GM04503 (cell line): ENCODE results near the gene SECISBP2.
"Not testable (repeated sequence)": the region's sequence is repeated elsewhere in the genome, so short reads cannot be mapped to it uniquely, and the experiment has no call there.

Experiments used
- DNase-seq: peaks from one replicate; pipeline ENCODE4 v3.0.0-alpha.2; 2012; ENCODE audit warnings: low read depth

Gene SECISBP2, protein sequence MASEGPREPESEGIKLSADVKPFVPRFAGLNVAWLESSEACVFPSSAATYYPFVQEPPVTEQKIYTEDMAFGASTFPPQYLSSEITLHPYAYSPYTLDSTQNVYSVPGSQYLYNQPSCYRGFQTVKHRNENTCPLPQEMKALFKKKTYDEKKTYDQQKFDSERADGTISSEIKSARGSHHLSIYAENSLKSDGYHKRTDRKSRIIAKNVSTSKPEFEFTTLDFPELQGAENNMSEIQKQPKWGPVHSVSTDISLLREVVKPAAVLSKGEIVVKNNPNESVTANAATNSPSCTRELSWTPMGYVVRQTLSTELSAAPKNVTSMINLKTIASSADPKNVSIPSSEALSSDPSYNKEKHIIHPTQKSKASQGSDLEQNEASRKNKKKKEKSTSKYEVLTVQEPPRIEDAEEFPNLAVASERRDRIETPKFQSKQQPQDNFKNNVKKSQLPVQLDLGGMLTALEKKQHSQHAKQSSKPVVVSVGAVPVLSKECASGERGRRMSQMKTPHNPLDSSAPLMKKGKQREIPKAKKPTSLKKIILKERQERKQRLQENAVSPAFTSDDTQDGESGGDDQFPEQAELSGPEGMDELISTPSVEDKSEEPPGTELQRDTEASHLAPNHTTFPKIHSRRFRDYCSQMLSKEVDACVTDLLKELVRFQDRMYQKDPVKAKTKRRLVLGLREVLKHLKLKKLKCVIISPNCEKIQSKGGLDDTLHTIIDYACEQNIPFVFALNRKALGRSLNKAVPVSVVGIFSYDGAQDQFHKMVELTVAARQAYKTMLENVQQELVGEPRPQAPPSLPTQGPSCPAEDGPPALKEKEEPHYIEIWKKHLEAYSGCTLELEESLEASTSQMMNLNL

DNA sequence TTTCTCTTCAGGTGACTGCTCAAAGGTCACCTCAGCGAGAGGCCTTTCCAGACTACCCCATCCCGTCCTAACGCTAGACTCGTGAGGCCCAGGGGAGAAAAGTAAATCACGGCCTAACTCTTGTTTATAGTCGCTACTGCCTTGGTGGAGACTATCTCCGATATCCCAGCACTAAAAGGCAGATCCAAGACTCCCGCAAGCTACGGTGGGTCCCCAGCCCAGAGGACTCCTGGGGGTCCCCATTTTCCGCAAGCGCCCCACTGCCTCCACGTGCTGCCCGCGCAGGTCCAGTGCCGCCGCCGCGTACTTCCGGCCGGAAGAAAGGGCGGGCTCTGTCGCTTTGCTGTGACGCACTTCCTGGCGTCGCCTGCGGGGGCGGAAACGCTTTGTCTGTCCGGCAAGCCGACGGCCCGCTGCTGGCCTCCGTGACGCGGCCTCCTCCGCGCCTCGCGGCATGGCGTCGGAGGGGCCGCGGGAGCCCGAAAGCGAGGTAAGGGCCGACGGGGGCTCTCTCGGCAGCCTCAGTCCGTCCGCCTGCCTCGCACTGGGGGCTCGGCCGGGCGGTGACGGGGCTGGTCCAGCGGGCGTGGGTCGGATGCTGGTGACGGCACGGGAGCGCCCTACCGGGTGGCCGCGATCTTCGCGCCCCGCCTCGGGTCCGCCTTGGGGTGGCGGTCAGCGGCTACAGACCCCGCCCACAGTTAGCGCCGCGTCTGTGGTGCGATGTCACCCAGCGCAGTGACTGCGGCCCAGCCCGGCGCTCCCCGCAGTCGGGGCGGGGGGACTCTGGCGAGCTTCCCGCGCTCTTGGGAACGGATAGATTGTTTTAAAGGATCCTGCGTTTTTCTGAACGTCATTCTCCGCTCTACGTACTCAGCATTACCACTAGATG, at the start of gene SECISBP2:
Gene SECISBP2 (plus strand): TSS at position 378 of the 892 bp plus-strand sequence. CDS start 77 bp downstream, at position 455.
- DNase-seq = peak; percentile 84

DNA sequence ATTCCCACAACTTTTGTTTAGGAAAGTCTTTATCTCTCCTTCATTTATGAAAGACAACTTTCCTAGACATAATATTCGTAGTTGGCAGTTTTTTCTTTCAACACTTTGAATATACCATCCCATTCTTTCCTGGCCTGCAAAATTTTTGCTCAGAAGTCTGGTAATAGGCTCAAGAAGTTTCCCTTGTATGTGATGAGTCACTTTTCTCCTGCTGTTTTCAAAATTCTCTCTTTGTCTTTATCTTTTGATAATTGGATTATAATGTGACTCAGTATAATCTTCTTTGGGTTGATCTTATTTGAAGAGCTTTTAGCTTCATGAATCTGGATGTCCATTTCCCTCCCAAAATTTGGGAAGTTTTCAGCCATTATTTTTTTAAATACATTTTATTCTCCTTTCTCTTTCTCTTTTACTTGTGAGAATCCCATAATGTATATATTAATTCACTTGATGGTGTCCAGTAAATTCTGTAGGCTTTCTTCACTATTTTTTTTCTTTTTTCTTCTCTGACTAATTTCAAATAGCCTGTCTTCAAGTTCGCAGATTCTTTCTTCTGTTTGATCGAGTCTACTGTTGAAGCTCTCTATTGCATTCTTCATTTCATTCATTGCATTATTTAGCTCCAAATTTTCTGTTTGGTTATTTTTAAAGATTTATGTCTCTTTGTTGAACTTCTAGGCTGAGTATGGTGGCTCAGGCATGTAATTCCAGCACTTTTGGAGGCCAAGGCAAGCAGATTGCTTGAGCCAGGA, 44.6 kb upstream of the SECISBP2 start:
- no peak for DNase-seq

DNA sequence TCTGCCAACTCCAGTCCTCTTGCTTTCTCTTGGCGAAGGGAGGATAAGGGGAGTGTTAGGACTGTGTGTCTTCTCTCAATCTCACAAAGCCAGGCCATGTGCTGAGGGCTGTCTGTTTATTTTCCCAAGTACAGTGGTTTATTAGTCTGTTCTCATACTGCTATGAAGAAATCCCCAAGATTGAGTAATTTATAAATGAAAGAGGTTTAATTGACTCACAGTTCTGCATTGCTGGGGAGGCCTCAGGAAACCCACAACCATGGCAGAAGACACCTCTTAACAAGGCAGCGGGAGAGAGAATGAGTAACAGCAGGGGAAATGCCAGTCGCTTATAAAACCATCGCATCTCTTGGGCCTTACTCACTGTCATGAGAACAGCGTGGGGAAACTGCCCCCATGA, 43.5 kb upstream of the SECISBP2 start:
- peak; percentile 96 for DNase-seq

DNA sequence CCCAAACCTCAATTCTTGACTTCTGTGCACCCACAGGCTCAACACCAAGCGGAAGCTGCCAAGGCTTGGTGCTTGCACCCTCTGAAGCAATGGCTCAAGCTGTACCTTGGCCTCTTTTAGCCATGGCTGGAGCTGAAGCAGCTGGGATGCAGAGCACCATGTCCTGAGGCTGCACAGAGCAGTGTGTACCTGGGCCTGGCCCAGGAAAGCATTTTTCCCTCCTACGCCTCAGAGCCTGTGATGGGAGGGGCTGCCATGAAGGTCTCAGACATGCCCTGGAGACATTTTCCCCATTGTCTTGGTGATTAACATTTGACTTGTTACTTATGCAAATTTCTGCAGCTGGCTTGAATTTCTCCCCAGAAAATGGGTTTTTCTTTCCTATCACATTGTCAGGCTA, 42.3 kb upstream of the SECISBP2 start:
- DNase-seq = not testable (repeated sequence)

DNA sequence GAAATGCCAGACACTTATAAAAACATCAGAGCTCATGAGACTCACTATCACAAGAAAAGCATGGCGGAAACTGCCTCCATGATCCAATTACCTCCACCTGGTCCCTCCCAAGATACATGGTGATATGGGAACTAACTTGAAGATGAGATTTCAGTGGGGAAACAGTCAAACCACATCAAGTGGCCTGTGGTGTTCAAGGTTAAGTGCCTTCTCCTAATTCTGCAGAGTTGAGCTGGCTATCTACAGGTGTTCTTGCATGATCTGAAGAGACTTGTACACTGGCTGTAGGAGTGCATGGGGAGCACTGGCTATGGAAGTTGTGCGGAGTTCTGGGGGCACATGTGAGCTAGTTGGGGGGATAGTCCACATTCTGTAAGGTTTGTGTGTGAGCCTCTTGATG, 41.3 kb upstream of the SECISBP2 start:
- DNase-seq = no peak

DNA sequence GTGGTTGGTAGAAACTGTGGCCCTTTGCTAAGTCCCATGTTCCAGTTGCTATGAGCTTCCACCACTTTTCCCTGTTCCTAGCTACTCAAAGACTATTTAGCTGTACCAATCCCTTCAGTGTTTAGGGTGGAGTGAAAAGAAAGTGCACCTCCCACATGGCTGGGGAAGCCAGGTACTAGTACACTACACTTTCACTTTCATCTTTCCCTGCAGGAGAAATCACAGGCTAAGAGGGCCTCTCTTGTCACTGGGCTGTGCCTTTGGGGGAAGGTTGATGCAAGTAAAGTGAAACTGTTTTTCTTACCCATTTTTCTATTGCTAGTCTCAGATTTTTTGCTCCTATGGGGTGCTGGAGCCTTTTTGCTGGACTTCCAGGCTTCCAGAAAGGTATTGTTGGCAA, 40.8 kb upstream of the SECISBP2 start:
- no peak for DNase-seq

DNA sequence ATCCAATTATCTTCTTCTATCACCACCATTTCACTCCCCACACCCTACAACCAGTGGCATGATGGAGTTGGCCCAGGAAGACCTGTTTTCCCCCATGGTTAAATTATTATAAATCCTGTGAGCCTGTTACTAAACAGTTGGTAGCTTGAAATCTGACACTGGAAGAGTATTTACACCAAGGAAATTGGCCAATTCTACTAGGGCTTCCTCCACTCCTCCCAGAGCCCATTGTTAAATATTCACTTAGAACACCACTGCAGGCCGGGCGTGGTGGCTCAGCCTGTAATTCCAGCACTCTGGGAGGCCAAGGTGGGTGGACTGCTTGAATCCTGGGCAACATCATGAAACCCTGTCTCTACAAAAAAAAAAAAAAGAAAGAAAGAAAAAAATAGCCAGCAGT, 39.7 kb upstream of the SECISBP2 start:
- no peak for DNase-seq

DNA sequence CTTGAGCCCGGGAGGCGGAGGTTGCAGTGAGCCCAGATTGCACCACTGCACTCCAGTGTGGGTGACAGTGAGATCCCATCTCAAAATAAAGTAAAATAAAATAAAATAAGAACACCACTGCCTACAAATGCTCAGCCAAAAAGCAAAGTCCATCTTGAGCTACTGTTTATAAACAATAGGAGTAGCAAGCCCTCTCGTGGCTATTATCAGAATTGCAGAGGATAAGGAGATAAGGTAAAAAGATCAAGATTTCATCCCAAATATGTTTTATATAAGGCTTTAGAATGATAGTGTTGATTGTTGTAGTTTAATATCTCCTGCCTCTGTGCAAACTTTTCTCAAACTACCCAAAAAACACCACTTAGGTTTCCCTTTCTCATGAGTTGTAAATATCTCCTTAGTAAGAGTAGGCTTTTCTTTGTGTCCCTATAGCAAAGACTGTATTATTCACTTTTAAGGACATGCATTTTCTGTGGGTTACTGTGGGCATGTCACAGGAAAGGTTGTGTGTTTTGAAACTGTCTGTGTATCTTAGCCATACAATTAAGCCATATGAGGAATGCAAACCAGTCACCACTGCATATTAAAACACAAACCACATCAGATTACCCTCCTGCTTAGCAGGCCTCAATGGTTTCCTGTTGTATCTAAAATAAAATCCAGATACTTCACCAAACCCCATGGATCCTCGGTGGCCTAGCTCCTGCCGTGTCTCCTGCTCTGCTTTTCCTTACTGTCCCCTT, 39.1 kb upstream of the SECISBP2 start:
- peak; percentile 15 for DNase-seq

DNA sequence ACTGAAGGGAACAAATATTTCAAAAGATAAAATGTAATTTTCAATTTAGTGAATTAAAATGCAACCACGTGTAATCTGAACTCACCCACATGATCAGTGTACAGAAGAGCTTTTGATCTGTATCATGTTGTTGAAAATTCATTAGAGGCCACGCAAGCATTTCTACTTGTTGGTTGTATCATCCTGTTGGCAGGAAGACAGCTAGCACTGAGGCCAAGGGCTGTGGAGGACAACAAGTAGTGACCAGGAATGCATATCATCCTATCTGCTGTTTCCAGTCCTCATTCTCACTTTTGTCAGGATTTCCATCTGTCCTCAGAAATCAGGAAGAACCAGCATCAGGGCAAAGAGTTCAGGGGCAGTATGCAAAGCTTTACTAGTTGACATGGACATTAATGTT, 37.2 kb upstream of the SECISBP2 start:
- DNase-seq = no peak

DNA sequence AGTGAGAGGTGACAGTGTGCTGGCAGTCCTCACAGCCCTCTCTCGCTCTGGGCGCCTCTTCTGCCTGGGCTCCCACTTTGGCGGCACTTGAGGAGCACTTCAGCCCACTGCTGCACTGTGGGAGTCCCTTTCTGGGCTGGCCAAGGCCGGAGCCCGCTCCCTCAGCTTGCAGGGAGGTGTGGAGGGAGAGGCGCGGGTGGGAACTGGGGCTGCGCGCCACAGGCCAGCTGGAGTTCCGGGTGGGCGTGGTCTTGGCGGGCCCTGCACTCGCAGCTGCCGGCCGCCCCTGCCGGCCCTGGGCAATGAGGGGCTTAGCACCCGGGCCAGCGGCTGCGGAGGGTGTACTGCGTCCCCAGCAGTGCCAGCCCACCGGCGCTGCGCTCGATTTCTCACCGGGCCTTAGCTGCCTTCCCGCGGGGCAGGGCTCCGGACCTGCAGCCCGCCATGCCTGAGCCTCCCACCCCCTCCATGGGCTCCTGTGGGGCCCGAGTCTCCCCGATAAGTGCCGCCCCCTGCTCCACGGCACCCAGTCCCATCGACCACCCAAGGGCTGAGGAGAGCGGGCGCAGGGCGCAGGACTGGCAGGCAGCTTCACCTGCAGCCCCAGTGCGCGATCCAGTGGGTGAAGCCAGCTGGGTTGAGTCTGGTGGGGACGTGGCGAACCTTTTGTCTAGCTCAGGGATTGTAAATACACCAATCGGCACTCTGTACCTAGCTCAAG, 35.9 kb upstream of the SECISBP2 start:
- DNase-seq = not testable (repeated sequence)

DNA sequence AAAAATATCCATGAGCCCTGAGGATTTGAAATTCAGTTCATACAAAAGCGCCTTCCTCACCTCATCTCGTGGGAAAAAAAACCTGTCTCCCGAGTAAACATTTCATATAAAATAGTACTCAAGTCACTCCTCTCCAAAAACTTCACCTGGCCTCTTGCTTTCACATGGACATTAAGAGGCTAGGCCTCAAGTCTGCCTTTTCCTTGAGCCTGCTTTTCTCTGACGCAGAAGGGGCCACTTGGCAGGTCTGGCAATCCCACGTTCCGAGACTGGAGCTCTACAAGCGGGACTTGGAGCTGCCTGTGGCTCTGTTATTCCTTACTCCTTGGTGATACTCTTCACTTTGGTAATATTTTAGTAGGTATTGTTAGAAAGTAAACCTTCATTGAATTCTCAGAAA, 34.2 kb upstream of the SECISBP2 start:
- DNase-seq = no peak

DNA sequence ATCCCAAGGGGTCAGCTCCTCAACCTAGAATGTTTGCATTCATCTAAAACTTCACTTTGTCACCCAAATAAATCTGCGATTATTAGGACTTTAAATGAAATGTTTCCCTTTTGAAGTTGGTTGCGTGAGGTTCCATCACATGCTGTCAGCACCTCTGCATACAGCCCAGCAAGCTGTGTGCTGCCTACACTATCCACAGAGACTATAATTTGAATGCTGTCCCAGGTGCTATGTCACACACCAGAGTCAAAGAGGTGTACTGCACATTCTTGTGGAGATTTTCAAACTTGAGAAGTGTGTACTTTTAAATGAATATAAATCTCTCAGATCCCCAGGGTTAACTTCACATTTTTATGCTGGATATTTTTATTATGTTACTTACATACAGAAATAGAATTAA, 26.6 kb upstream of the SECISBP2 start:
- no peak for DNase-seq

DNA sequence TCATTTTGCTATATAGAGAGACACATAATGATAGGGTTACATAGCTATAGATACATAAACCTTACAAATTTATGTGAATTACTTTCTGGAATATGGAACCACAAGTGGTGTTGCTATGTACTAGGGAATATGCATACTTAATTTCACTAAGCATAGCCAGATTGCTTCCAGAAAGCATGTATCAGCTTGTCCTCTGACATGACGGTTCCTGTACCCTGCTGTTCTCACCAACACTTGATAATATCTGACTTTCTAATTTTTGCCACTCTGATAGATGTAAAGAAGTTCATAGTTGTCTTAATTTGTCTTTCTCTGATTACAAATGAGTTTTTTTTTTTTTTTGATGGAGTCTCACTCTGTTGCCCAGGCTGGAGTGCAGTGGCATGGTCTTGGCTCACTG, 25.3 kb upstream of the SECISBP2 start:
- DNase-seq = no peak

DNA sequence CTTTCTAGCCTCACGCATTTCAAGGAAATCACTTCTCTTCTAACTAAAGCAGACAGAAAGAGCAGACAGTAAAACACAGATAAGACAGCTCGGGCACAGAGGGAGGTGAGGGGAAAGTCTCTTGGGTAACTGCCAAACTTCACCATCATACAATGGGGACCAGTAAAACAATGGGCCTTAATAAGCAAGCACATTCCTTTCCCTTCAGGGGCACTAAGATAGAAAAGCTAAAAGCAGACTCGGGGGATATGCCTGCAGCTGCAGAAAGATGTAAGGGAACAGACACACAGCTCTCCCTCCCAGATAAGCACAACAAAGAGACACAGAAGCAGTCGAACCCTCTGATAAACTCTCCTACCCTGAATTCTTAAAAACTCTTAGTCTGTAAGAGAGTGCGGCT, 22.9 kb upstream of the SECISBP2 start:
- DNase-seq = no peak

DNA sequence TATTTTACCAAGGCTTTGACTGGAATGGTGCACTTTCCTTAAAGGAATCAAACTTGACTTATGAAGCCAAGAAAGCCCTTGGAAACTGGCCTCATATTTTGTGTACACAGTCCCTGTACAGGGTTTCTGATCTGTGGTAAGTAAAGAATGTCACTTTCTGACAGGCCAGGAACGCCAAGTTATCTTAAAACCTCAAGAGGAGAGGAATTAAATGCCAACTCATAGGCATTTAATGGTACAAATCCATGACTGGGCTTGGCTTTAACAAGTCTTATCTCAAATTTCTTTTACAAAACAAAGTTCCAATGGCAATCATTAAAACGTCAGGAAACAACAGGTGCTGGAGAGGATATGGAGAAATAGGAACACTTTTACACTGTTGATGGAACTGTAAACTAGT, 16.3 kb upstream of the SECISBP2 start:
- DNase-seq = not testable (repeated sequence)

DNA sequence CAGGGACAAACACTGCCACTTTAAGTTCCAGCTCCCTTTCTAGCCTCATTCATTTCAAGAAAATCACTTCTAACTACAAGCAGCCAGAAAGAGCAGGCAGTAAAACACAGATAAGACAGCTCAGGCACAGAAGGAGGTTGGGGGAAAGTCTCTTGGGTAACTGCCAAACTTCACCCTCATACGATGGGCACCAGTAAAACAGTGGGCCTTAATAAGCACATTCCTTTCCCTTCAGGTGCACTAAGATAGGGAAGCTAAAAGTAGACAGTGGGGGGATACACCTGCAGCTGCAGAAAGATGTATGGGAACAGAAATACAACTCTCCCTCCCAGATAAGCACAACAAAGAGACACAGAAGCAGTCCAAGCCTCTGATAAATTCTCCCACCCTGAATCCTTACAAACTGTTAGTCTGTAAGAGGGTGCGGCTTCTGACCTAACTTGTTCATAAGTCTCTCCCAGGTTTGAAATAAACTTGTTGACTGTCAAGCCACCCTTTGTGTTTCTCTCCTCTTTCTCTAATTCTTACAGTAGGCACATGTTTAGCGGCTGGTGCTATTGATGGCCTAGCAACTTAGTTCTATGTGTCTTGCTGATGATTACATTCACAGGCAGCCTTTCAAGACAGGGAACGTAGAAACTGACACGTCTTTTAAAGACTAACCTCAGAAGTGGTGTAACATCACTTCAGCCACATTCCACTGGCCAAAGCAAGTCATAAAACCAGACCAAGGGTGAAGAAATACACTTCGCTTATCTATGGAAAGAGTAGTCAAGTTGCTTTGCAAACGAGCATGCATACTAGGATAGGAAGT, 14.1 kb upstream of the SECISBP2 start:
- no peak for DNase-seq

DNA sequence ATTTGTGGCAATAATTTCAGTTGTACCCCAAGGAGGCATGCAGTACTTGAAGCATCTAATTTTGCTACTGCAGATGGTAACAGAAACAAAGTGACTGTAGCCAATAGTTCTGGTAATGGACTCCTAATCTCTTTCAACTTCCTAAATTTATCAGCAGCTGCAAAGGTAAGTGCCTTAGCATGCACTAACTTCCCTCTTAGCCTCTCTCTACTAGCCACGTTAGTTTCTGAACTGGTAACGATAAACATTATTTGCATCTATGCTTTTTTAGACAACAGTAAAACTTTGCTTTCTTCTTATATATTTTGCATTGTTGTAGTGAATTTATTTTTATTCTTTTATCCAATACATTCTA, 13.5 kb upstream of the SECISBP2 start:
- DNase-seq = no peak

DNA sequence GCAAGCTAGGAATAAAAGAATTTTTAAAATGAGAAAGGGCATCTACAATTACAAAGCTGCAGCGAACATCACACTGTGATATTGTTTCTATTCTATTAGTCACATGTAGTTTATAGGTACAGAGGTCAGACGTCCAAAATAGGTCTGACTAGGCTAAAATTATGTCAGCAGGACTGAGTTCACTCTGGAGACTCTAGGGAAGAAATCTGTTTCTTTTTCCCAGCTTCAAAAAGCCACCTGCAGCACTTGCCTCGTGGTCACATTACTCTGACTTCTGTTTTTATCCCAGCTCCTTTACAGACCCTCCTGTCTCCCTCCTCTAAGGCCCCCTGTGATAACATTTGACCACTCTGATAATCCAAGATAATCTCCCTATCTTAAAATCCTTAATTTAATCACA, 12.4 kb upstream of the SECISBP2 start:
- DNase-seq = no peak

DNA sequence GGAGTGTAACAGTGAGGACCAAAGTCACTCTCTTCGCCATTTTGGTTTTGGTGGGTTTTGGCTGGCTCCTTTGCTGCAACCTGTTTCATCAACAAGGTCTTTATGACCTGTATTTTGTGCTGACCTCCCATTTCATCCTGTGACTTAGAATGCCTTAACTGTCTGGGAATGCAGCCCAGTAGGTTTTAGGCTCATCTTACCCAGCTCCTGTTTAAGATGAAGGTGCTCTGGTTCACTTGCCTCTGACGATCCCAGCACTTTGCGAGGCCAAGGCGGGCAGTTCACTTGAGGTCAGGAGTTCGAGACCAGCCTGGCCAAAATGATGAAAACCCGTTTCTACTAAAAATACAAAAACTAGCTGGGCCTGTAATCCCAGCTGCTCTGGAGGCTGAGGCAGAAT, 9.1 kb upstream of the SECISBP2 start:
- no peak for DNase-seq
